ENCODE data around the gene CA12. TPM values are rescaled to one million over a fixed set of nuclear protein-coding genes. Genes with fewer than 3 reads are reported as not detected.
A peak's percentile ranks its signal among the peaks of the same experiment; 100 is the strongest.

CA12 gene
- total and polyA plus RNA-seq, 9 of the 15 experiments (the other 6 are each of a cell fraction or from before 2014, with no cell fraction given): 0.01 to 0.78 (median 0.15) TPM; not detected in 1

GRCh38 chr15:63391669-63392360 is 10.2 kb upstream of the CA12 start (continued):
- TF ChIP-seq REST (IDR thresholded peaks at IDR 0.05; ENCODE audit: borderline replicate concordance): no peak
- 0 out of 2 replicates have a peak, but pooled peaks have one; percentile 48 for TF ChIP-seq REST (CRISPR knock-in tag; IDR thresholded peaks at IDR 0.05; ENCODE audit: low read depth)
- 0 out of 2 replicates have a peak, but pooled peaks have one; percentile 26 for TF ChIP-seq ZNF449 (CRISPR knock-in tag; IDR thresholded peaks at IDR 0.05)
- no peak for TF ChIP-seq ZNF561 (CRISPR knock-in tag; conservative IDR thresholded peaks at IDR 0.05)
- no peak for TF ChIP-seq PATZ1 (CRISPR knock-in tag; IDR thresholded peaks at IDR 0.05; ENCODE audit: borderline replicate concordance)
- TF ChIP-seq SOX6 (IDR thresholded peaks at IDR 0.05): peak; percentile 65
